NCI-H2196 treated with DMSO at 0.1 percent for 48 hours (cell line): Measurements from ENCODE around the gene ITGA2B.
"Not testable (repeated sequence)": the region's sequence is repeated elsewhere in the genome, so short reads cannot be mapped to it uniquely, and the experiment has no call there.

ENCODE experiments used
- DNase-seq: peaks from one replicate; lab custom pipeline; 2025; ENCODE audit not compliant: unreplicated experiment; lab: John Stamatoyannopoulos, UW

ITGA2B gene

DNA sequence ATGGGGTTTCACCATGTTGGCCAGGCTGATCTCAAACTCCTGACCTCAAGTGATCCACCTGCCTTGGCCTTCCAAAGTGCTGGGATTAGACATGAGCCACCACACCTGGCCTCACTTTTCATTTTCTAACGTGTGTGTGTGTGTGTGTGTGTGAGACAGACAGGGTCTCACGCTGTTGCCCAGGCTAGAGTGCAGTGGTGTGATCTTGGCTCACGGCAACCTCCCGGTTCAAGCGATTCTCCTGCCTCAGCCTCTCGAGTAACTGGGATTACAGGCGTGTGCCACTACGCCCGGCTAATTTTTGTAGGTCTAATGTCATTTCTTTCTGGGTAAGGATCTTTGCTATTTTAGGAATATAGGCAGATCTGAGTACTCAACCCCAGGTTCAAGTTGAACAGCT, 4.7 kb upstream of the ITGA2B start:
- not testable (repeated sequence) for DNase-seq

GRCh38 chr17:44390250-44390870, 911 bp upstream of the ITGA2B start:
- no peak for DNase-seq

GRCh38 chr17:44389723-44390202, 314 bp upstream of the ITGA2B start:
- DNase-seq: no peak

GRCh38 chr17:44387804-44388203, 1.6 kb downstream of the ITGA2B start:
- DNase-seq: no peak

- no peak for DNase-seq
Measured at GRCh38 chr17:44386182-44386525, 3.3 kb downstream of the ITGA2B start.

DNA sequence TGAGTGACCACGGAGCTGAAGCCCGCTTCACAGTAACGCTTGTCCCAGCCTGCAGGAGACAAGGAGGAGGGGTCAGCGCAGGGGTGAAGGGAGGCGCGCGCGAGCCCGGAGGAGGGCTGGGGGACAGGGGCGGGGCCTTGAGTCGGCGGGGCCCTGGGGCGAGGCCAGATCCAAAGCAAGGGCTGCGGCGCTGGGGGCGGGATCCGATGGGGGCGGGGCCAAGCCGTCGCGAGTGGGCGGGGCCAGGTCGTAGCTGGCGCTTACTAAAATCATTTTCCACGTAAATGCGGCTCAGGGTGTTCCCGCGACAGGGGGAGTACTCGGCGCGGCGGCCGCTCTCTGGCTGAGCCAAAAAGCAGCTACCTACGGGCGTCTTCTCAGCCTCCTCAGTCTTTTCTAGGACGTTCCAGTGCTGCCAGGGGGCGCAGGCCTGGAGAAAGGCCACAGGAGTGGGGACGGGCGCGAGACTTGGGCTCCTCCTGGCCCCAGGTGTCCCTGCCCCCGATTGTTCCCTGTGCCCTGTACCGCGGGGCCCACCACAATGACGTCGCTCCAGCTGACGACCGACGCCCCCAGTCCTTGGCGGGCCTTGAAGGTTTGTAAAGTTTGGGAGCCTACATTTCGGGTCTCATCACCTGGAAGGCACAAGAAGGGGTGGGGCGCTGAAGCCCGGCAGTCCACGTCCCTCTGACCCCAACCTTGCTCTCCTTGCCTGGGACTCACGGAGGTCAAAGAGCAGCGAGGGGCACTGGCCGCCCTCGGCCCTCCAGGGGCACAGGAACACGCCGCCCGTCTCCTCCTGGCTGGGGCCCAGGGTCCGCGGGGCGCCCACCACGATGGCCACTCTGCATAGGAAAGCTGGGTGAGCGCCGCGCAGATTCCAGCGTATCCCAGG, 3.9 kb downstream of the ITGA2B start:
- peak; percentile 91 for DNase-seq

GRCh38 chr17:44384823-44385286, 4.6 kb downstream of the ITGA2B start:
- DNase-seq: no peak

DNA sequence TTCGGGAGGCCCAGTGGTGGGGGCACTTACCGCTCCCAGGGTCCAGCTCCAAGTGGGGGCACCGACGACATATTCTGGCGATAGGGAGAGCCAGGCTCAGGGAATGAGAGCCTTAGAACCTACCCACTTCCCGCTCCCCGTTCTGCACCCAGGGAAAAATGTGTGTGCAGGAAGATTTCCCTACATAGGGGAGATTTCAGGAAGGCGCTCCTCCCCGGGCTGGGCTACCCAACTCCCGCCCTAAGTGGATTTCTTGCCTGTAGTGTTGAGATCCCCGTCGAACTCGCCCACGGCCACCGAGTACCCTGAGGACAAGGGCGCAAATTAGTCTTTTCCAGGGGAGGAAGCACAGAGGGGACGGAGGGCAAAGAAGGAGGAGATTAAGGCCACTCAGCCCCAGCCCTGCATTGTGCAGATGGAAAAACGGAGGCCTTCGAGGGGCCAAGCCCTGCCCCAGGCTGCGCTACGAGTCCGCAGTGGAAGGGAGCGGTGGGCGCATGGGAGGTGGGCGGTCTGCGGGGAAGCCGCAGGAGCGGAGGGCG, 5.1 kb downstream of the ITGA2B start:
- DNase-seq: no peak

DNA sequence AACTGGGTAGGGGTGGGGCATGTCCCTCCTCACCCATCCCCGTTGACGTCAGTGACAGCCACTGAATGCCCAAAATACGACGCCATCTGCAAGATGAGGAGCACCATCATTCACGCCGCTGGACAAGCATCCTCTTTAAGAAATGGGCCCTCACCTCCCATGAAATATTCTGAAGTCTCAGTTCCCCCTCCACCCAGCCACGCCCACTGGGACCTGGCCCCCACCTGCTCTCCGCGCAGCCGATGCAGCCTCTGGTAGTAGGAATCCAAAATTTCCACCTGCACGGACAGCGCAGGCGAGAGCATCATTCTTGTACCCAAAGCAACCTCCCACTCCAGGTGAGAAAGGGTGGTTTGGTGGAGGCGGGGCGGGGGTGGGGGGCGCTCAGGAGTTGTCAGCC, 5.6 kb downstream of the ITGA2B start:
- DNase-seq: no peak

DNA sequence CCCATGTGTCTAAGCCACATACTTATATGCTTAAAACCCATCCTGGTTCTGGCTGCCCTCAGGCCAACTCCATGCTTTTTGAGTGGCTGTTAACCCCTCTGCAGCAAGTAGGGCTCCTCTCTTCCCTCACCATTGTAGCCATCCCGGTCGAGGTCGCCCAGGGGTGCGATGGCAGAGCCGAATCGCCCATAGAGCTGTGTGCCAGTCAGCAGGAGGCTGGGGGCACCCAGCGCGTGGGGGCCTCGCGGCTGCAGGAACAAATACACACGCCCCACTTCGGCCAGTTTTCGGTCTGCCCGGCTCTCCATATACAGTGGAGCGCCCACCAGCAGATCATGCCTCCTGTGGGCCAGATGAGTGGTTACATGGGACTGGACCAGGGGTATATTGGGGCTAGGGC, 6.1 kb downstream of the ITGA2B start:
- DNase-seq: no peak

GRCh38 chr17:44382917-44383316, 6.5 kb downstream of the ITGA2B start:
- no peak for DNase-seq

GRCh38 chr17:44381810-44382305, 7.6 kb downstream of the ITGA2B start:
- DNase-seq: no peak

- DNase-seq: no peak
Measured at GRCh38 chr17:44380767-44381166, 8.7 kb downstream of the ITGA2B start.

DNA sequence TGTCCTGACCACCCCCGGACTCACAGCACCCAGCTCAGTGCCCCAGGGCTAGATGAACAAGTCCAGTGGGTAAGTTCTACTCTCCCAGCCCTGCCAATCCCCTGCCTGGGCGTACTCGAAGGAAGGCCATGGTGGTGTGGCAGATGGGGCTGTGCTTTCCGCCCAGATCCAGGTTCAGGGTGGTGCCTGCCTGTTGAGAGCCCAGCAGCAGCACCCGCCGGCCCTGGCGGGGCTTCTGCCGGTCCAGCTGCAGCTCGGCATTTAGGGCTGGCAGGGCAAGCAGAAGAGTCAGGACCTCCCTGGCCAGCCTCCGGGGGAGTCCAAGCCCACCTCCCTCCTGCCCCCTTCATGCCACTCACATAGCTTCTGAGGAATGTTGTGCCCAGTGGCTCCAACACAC, 9.6 kb downstream of the ITGA2B start:
- DNase-seq: no peak

DNA sequence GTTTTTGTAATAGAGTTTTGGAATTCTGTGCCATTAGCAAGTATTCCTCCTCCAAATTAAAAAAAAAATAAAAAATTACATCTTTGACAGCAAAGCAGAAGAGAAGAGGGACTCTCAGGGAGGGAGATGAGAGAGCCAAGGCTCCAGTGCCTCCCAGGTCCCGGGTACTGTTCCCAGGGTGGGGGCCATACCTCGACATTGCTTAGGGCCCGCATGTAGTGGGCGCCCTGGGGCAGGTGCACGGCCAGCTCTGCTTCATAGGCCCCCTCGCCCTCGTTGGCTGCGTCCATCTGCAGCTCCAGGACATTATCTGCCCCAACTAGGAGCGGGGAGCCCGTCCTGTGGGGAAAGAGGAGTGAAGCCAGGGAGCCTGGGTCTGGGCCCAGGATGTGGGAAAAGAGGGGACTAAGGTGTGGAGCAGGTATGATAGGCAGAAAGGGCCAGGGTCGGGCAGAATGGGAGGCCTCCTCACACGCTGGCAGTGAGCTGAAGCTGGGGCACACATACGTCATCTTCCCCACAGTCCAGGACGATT, 11.2 kb downstream of the ITGA2B start:
- no peak for DNase-seq

- no peak for DNase-seq
Measured at GRCh38 chr17:44376779-44377178, 12.7 kb downstream of the ITGA2B start.

GRCh38 chr17:44376124-44376523, 13.3 kb downstream of the ITGA2B start:
- DNase-seq: no peak

GRCh38 chr17:44375196-44376017, 14.0 kb downstream of the ITGA2B start:
- DNase-seq: no peak

- DNase-seq: no peak
Measured at GRCh38 chr17:44374306-44375195, 14.9 kb downstream of the ITGA2B start.

DNA sequence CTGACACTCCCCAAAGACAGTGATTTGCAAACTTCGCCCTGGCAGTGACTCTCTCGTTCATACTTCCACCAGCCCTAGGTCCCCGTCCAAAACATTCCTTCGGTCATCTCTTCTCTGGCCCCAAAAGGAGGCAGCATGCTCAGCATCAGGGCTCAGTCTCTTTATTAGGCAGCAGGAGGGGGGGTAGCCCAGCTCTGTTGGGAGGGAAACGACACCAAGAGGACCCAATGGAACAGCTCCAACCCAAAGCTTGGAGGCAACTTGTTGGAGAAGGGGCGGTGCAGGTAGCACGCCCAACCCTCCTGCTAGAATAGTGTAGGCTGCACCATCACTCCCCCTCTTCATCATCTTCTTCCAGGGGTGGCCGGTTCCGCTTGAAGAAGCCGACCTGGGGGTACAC, 17.4 kb downstream of the ITGA2B start:
- DNase-seq: no peak
